Thoracic aorta (tissue), 2 donors: Measurements from ENCODE around the gene EMP2. TPM values are rescaled to one million over a fixed set of nuclear protein-coding genes. Genes with fewer than 3 reads are reported as not detected.

Experiments
- ATAC-seq: fragments of 150-250 bp; one replicate; pipeline ENCODE4 v1.8.0; 2017; ENCODE audit warnings: low read depth; ENCODE audit not compliant: insufficient number of reproducible peaks, low FRiP score
- DNase-seq: peaks from one replicate; pipeline ENCODE4 v3.0.0-alpha.2; 2020; ENCODE audit warnings: low spot score
- H3K27ac ChIP-seq, 2 donors: fragments of 200-600 bp; sonication (generic); 1 replicate in 1 of 2; 2 replicates in 1 of 2; pipeline ENCODE4 v1.5.1; 2016; ENCODE audit warnings: mild to moderate bottlenecking in 2 of 2, moderate library complexity in 2 of 2
- H3K27me3 ChIP-seq: fragments of 200-600 bp; sonication (generic); replicated peaks from 2 replicates; pipeline ENCODE4 v1.6.0; 2016; ENCODE audit warnings: mild to moderate bottlenecking; ENCODE audit not compliant: insufficient read depth
- H3K36me3 ChIP-seq: fragments of 200-600 bp; sonication (generic); one replicate; pipeline ENCODE4 v1.5.1; 2016
- H3K4me1 ChIP-seq, 2 donors: fragments of 200-600 bp; sonication (generic); 1 replicate in 1 of 2; 2 replicates in 1 of 2; pipeline versions ENCODE4 v1.5.1 to v1.6.0; 2016; ENCODE audit warnings: low read depth in 2 of 2, mild to moderate bottlenecking in 1 of 2; ENCODE audit not compliant: control insufficient read depth in 1 of 2
- H3K4me3 ChIP-seq: fragments of 200-600 bp; sonication (generic); 2 replicates; pipeline ENCODE4 v1.5.1; 2016; ENCODE audit warnings: mild to moderate bottlenecking
- H3K9me3 ChIP-seq: fragments of 200-600 bp; sonication (generic); 2 replicates; pipeline ENCODE4 v1.5.1; 2016
- total RNA-seq, 2 donors: library from RNA; depleted of rRNA; stranded (reverse); fragments of >200 nt; gene quantifications; one replicate each; pipeline versions ENCODE4 v1.1.0 to v1.2.3, GENCODE V29; 2016
- TF ChIP-seq, protein P1 (sequence below): fragments of 200-600 bp; sonication (generic); IDR thresholded peaks from one replicate; pipeline ENCODE4 v1.5.1; 2019; ENCODE audit warnings: antibody characterized with exemption

Gene EMP2
- total RNA-seq, 2 donors from 2014 or later, result 84.7 to 110 TPM

GRCh38 chr16:10497132-10498101, 83.0 kb downstream of the EMP2 start:
- no peak for ATAC-seq
- no peak for DNase-seq
- no peaks in the 10 kb centered on the region for H3K27me3 ChIP-seq
- H3K4me3 ChIP-seq, result no peak overlapping the region
- peaks cover 8% of the 10 kb centered on the region for H3K9me3 ChIP-seq
- H3K36me3 ChIP-seq, result no peaks in the 10 kb centered on the region
- no peaks in the 10 kb centered on the region for H3K4me1 ChIP-seq
- TF ChIP-seq, protein P1, sequence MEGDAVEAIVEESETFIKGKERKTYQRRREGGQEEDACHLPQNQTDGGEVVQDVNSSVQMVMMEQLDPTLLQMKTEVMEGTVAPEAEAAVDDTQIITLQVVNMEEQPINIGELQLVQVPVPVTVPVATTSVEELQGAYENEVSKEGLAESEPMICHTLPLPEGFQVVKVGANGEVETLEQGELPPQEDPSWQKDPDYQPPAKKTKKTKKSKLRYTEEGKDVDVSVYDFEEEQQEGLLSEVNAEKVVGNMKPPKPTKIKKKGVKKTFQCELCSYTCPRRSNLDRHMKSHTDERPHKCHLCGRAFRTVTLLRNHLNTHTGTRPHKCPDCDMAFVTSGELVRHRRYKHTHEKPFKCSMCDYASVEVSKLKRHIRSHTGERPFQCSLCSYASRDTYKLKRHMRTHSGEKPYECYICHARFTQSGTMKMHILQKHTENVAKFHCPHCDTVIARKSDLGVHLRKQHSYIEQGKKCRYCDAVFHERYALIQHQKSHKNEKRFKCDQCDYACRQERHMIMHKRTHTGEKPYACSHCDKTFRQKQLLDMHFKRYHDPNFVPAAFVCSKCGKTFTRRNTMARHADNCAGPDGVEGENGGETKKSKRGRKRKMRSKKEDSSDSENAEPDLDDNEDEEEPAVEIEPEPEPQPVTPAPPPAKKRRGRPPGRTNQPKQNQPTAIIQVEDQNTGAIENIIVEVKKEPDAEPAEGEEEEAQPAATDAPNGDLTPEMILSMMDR, result no peak
- H3K27ac ChIP-seq, result no peak overlapping the region

- Histone ChIP-seq H3K36me3 (no peaks in the 10 kb centered on the region), H3K9me3 (peaks cover 8% of the 10 kb centered on the region), H3K27me3 (no peaks in the 10 kb centered on the region), H3K4me1 (peaks cover 2 to 10% of the 10 kb centered on the region in 2 donors), H3K4me3 (no peak overlapping the region), H3K27ac (no peak overlapping the region)
- no peak for DNase-seq
- TF ChIP-seq, protein P1, result no peak
- ATAC-seq, result no peak
These were observed 85.4 kb downstream of the EMP2 start for GRCh38 chr16:10495031-10495345.

- Histone ChIP-seq H3K27ac (no peak overlapping the region), H3K27me3 (no peaks in the 10 kb centered on the region), H3K36me3 (no peaks in the 10 kb centered on the region), H3K4me1 (peaks cover 5 to 15% of the 10 kb centered on the region in 2 donors), H3K9me3 (peaks cover 8% of the 10 kb centered on the region), H3K4me3 (no peak overlapping the region)
- TF ChIP-seq, protein P1, result no peak
- DNase-seq (no peak), ATAC-seq (no peak)
These were observed 85.9 kb downstream of the EMP2 start for GRCh38 chr16:10494343-10495030.

GRCh38 chr16:10493276-10493675, 87.1 kb downstream of the EMP2 start:
- H3K27me3 ChIP-seq, result no peaks in the 10 kb centered on the region
- H3K27ac ChIP-seq, result no peak overlapping the region
- H3K9me3 ChIP-seq, result peaks cover 8% of the 10 kb centered on the region
- H3K36me3 ChIP-seq, result no peaks in the 10 kb centered on the region
- DNase-seq (no peak), ATAC-seq (no peak)
- peaks cover 5 to 16% of the 10 kb centered on the region in 2 donors for H3K4me1 ChIP-seq
- TF ChIP-seq, protein P1, result no peak
- no peak overlapping the region for H3K4me3 ChIP-seq

- TF ChIP-seq, protein P1, result no peak
- ATAC-seq, result no peak
- Histone ChIP-seq H3K4me3 (no peak overlapping the region), H3K4me1 (peaks cover 5 to 16% of the 10 kb centered on the region in 2 donors), H3K9me3 (peaks cover 2% of the 10 kb centered on the region), H3K27ac (peak overlapping the region in 1 of 2 donors; percentile 31), H3K27me3 (no peaks in the 10 kb centered on the region), H3K36me3 (no peaks in the 10 kb centered on the region)
- no peak for DNase-seq
These were observed 90.3 kb downstream of the EMP2 start for GRCh38 chr16:10490141-10490540.
